ENCODE measurements around the gene NUP62CL. TPM values are rescaled to one million over a fixed set of nuclear protein-coding genes. Genes with fewer than 3 reads are reported as not detected.
"Not testable (repeated sequence)": the region's sequence is repeated elsewhere in the genome, so short reads cannot be mapped to it uniquely, and the experiment has no call there.

Gene NUP62CL
- total RNA-seq, 1 donor from 2014 or later, result 4.2 TPM

DNA sequence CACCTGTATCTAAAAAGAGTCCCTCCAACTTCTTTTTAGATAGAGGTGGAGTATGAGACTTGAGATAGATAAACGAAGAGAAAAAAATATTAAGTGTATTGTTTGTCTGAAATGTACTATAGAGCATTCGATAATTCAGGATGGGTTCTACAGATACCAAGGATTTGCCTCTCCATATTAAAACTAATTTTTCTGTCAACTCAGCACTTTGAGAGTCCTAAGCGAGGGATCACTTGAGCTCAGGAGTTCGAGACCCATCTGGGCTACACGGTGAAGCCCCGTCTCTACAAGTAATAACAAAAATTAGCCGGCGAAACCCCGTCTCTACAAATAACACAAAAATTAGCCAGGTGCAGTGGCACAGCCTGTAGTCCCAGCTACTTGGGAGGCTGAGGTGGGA is 1.7 kb upstream of the NUP62CL start:
- Mint-ChIP-seq H3K4me3 (no peak overlapping the region), H3K27ac (no peak overlapping the region), H3K27me3 (no peaks in the 10 kb centered on the region), H3K36me3 (no peaks in the 10 kb centered on the region), H3K4me1 (ENCODE audit: unreplicated experiment) (no peaks in the 10 kb centered on the region), H3K9me3 (no peaks in the 10 kb centered on the region)
- no peak for DNase-seq (ENCODE audit: extremely low spot score, unreplicated experiment)
- TF ChIP-seq, protein P1, sequence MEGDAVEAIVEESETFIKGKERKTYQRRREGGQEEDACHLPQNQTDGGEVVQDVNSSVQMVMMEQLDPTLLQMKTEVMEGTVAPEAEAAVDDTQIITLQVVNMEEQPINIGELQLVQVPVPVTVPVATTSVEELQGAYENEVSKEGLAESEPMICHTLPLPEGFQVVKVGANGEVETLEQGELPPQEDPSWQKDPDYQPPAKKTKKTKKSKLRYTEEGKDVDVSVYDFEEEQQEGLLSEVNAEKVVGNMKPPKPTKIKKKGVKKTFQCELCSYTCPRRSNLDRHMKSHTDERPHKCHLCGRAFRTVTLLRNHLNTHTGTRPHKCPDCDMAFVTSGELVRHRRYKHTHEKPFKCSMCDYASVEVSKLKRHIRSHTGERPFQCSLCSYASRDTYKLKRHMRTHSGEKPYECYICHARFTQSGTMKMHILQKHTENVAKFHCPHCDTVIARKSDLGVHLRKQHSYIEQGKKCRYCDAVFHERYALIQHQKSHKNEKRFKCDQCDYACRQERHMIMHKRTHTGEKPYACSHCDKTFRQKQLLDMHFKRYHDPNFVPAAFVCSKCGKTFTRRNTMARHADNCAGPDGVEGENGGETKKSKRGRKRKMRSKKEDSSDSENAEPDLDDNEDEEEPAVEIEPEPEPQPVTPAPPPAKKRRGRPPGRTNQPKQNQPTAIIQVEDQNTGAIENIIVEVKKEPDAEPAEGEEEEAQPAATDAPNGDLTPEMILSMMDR (conservative IDR thresholded peaks at IDR 0.05), result no peak

DNA sequence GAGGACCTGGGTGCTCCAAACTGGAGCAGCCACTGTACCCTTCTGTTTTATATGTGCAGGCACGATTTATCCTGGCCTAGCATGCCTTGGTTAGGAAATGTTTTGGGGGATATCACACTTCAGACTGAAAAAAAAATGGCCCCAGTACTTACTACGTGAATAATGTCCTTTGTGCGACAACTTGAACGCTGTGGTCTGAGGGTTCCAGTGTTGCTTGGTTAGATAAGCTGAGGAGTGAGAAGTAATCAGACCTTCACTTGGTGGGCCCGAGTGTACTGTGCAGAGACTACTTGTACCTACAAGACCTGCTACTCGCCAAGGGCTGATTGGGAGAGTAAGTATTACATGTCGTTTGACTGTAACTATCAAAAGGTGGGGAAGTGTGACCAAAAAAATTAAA is 856 bp upstream of the NUP62CL start:
- no peak for DNase-seq (ENCODE audit: extremely low spot score, unreplicated experiment)
- no peaks in the 10 kb centered on the region for H3K36me3 Mint-ChIP-seq
- TF ChIP-seq, protein P1 (conservative IDR thresholded peaks at IDR 0.05), result no peak
- H3K4me1 Mint-ChIP-seq (ENCODE audit: unreplicated experiment), result no peaks in the 10 kb centered on the region
- no peak overlapping the region for H3K27ac Mint-ChIP-seq
- H3K4me3 Mint-ChIP-seq, result no peak overlapping the region
- no peaks in the 10 kb centered on the region for H3K9me3 Mint-ChIP-seq
- no peaks in the 10 kb centered on the region for H3K27me3 Mint-ChIP-seq

DNA sequence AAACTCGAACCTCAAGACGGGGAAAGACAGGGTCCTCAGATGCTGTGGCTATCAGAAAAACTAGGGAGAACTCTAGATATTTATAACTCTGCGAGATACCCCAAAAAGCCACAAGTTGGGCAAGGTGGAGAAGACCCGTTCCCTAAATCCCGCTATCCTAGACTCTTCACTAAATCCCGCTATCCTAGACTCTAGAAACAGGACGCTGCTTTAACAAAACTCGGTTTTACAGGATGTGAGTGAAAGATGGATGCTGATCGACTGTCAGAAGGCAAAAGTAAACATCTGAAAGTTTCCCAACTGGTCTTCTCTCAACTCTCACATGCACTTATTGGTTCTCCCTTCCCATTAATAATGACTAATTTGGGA is 448 bp upstream of the NUP62CL start:
- DNase-seq (ENCODE audit: extremely low spot score, unreplicated experiment), result no peak
- H3K4me1 Mint-ChIP-seq (ENCODE audit: unreplicated experiment), result no peaks in the 10 kb centered on the region
- no peaks in the 10 kb centered on the region for H3K9me3 Mint-ChIP-seq
- TF ChIP-seq, protein P1 (conservative IDR thresholded peaks at IDR 0.05), result no peak
- H3K27ac Mint-ChIP-seq, result no peak overlapping the region
- peak overlapping the region; percentile 93 for H3K4me3 Mint-ChIP-seq
- H3K27me3 Mint-ChIP-seq, result no peaks in the 10 kb centered on the region
- no peaks in the 10 kb centered on the region for H3K36me3 Mint-ChIP-seq

DNA sequence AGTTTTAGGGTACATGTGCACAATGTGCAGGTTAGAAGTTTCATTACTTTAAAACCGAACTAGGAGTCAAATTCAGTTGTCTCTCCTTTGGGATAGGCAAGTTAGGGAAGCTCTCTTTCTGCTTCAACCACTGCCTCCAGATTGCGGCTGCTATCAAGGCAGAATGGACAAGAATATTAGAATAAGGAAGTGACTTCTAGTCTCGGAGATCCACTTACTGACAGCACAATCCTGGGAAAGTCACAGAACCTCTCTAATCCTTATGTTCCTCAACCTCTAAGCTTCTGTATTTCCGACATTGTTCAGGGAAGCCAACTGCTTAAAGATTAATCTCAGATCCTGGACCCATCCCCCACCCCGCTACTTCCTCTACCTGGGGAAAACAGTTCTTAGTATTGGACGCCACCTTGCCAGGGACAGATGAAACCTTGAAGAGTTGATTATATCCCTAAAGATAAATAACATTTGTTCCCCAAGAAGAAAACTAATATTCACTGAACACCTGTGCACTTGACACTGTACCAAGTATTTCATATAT is 2.1 kb downstream of the NUP62CL start:
- DNase-seq (ENCODE audit: extremely low spot score, unreplicated experiment), result no peak
- Mint-ChIP-seq H3K27ac (no peak overlapping the region), H3K4me1 (ENCODE audit: unreplicated experiment) (no peaks in the 10 kb centered on the region), H3K4me3 (no peak overlapping the region), H3K27me3 (no peaks in the 10 kb centered on the region), H3K9me3 (no peaks in the 10 kb centered on the region), H3K36me3 (no peaks in the 10 kb centered on the region)
- TF ChIP-seq, protein P1 (conservative IDR thresholded peaks at IDR 0.05), result no peak

DNA sequence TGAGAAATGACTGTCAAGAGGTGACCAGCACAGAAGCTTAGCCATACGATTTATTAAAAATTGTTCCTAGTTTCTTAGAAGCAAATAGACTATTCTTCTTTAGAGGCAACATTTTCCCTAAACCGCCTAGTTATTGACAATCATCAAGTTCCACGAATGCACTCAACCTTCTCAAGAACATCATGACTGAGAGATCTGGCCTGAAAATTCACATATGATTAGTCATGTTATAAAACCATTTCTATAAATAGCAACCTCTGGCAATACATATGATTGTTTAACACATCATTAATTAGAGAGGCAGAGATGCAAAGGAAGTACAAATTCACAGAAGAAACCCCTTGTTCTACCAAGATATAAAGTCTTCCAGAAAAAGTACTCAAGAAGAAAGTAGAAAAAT is 6.7 kb downstream of the NUP62CL start:
- no peak overlapping the region for H3K27ac Mint-ChIP-seq
- no peaks in the 10 kb centered on the region for H3K9me3 Mint-ChIP-seq
- no peaks in the 10 kb centered on the region for H3K4me1 Mint-ChIP-seq (ENCODE audit: unreplicated experiment)
- no peaks in the 10 kb centered on the region for H3K36me3 Mint-ChIP-seq
- TF ChIP-seq, protein P1 (conservative IDR thresholded peaks at IDR 0.05), result no peak
- no peak for DNase-seq (ENCODE audit: extremely low spot score, unreplicated experiment)
- H3K27me3 Mint-ChIP-seq, result no peaks in the 10 kb centered on the region
- H3K4me3 Mint-ChIP-seq, result no peak overlapping the region

DNA sequence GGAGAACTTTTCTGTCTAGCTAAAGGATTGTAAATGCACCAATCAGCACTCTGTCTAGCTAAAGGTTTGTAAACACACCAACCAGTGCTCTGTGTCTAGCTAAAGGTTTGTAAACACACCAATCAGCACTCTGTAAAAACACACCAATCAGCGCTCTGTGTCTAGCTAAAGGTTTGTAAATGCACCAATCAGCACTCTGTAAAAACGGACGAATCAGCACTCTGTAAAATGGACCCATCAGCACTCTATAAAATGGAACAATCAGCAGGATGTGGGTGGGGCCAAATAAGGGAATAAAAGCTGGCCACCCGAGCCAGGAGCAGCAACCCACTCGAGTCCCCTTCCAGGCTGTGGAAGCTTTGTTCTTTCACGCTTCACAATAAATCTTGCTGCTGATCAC is 8.2 kb downstream of the NUP62CL start:
- H3K27ac Mint-ChIP-seq; H3K4me1 Mint-ChIP-seq (ENCODE audit: unreplicated experiment); H3K27me3 Mint-ChIP-seq; H3K36me3 Mint-ChIP-seq; H3K9me3 Mint-ChIP-seq; DNase-seq (ENCODE audit: extremely low spot score, unreplicated experiment); H3K4me3 Mint-ChIP-seq: not testable (repeated sequence)
